Right hindlimb (tissue), 1 donor: ENCODE measurements around the gene PLAU.
"Not testable (repeated sequence)": the region's sequence is repeated elsewhere in the genome, so short reads cannot be mapped to it uniquely, and the experiment has no call there.

Source experiments
- DNase-seq: peaks from one replicate; pipeline ENCODE4 v3.0.0-alpha.2; 2018

Gene PLAU

GRCh38 chr10:73900064-73900463, 10.9 kb upstream of the PLAU start:
- DNase-seq: no peak

- DNase-seq: no peak
Measured at GRCh38 chr10:73901261-73901660, 9.7 kb upstream of the PLAU start.

- no peak for DNase-seq
Measured at GRCh38 chr10:73902351-73902750, 8.6 kb upstream of the PLAU start.

- DNase-seq: no peak
Measured at GRCh38 chr10:73905256-73906020, 5.5 kb upstream of the PLAU start.

- DNase-seq: peak; percentile 93
Measured at GRCh38 chr10:73906524-73907447, 4.1 kb upstream of the PLAU start.

- DNase-seq: peak; percentile 34
Measured at GRCh38 chr10:73907841-73908517, 3.0 kb upstream of the PLAU start.

- DNase-seq: peak; percentile 37
Measured at GRCh38 chr10:73908853-73909539, 1.9 kb upstream of the PLAU start.

GRCh38 chr10:73909540-73910115, 1.3 kb upstream of the PLAU start:
- no peak for DNase-seq

GRCh38 chr10:73910401-73910763, 550 bp upstream of the PLAU start:
- DNase-seq: peak; percentile 35

DNA sequence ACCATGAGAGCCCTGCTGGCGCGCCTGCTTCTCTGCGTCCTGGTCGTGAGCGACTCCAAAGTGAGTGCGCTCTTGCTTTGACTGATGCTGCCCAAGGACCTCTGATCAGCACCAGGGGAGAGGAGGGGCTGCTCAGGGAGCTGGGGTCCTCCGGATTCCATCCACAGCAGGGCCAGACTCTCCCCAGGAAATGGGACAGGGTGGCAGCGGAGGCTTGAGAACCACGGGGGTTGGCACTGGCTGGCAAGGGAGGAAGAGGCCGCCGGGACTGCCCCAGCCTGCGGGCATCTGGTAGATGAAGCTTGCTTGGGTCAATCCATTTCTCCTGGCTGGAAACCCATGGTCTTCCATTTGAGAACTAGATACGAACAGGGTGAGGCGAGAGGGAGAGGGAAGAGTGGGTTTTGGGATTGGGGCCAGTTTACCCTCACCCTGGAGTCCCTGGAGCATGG, 647 bp downstream of the PLAU start:
- DNase-seq: no peak

DNA sequence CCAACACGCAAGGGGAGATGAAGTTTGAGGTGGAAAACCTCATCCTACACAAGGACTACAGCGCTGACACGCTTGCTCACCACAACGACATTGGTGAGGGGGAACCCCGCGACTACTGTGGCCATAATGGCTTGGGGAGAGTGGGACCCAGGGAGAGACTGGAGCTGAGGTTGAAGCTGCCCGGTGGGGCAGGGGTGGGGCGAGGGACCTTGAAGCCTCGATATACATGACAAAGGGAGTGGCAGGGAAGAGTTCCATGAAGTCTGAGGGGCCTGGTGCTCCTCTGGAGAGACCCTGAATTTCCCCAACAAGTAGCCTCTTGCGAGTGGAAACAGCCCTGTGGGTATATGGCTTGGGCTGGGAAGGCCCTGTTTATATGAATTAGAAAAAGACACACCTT, 3.1 kb downstream of the PLAU start:
- no peak for DNase-seq

DNA sequence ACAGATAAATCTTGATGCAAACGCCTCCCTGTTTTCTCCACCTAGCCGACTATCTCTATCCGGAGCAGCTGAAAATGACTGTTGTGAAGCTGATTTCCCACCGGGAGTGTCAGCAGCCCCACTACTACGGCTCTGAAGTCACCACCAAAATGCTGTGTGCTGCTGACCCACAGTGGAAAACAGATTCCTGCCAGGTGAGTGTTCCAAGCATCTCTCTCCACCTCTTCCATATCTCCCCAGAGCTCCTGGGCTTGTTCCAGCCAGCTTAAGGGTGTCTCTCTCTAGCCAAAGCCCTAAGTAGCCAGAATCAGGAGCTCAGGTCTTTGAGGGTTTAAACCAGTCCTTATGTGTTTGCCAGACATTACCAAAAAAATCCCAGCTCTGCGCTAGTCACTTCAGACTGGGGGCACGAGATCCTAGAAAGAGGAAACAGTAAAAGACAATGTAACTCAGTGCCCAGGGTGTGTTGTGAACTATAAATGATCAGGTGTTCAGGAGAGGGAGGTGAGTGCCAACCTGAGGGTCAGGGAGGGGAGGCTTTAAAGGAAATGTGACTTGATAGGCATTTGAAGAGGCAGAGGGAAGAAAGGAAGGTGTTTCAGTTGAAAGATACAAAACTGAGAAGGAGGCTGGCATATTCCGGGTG, 4.4 kb downstream of the PLAU start:
- no peak for DNase-seq

GRCh38 chr10:73916761-73917470, 6.0 kb downstream of the PLAU start:
- no peak for DNase-seq

- no peak for DNase-seq
Measured at GRCh38 chr10:73917566-73918305, 6.8 kb downstream of the PLAU start.

DNA sequence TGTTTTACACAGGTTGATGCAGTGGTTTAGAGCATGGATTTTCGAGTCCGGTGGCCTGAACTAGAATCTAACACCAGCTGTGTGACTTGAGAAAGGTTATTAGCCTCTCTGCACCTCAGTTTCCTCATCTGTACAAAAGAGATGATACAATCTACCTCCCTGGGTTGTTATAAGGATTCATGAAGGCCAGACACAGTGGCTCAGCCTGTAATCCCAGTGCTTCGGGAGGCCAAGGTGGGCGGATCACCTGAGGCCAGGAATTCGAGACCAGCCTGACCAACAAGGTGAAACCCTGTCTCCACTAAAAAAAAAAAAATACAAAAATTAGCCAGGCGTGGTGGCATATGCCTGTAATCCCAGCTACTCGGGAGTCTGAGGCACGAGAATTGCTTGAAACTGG, 8.5 kb downstream of the PLAU start:
- DNase-seq: not testable (repeated sequence)

DNA sequence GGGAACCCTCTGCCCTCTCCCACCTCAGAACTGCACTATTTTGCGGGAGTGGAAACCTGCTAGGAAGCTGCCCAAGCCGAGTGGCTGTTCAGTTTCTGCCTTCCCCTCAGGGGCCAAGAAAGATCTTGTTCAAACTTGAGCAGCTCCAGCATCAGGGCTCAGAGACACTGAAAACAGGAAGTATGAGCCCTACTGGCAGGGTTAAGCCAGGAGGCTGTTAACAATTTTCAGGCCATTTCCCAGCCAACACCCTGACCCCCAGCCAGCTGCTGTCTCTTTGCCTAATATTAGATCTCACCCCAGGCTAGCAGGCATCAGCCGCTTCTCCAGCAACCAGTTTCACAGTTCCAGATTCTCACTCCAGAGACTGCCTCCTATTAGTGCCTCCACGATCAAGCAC, 9.2 kb downstream of the PLAU start:
- DNase-seq: peak; percentile 64

DNA sequence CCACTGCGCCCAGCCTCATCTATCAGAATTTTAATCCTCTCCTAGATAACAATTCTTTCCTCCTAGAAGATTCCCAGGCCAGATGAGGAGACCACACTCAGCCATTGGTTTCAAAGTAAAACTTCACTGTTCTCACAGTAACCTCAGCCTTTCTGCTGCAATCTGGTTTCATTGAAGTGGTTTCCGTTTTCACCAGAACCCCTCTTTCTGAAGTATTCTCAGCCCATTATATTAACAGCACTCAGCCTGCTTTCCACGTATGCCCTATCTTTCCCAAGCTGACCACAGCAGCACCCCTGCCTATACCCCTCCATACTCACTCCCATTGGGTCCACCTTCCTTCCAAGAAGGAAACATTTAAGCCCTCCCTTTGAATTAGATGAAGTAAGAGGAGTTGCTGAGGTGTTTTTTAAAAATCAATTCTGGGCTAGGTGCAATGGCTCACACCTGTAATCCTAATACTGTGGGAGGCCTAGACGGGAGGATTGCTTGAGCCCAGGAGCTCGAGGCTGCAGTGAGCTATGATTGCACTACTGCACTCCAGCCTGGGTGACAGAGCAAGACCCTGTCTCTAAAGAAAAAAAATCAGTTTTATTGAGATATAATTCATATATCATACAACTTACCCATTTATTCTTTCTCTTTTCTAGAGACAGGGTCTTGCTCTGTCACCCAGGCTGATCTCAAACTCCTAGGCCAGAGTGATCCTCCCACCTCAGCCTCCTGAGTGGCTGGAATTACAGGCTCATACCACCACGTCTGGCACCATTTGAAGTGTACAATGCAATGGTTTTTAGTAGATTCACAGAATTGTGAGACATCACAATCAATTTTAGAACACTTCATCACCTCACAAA, 11.3 kb downstream of the PLAU start:
- no peak for DNase-seq

GRCh38 chr10:73922864-73923133, 11.9 kb downstream of the PLAU start:
- no peak for DNase-seq

GRCh38 chr10:73923935-73924598, 13.1 kb downstream of the PLAU start:
- no peak for DNase-seq
